Suppressor macrophage treated with lipopolysaccharide for 4 hours (primary cell): ENCODE results near the gene GUCY2C.
A peak's percentile ranks its signal among the peaks of the same experiment; 100 is the strongest.

Source experiments
- DNase-seq: peaks from one replicate; pipeline ENCODE4 v3.0.0-alpha.2; 2020

GUCY2C gene

GRCh38 chr12:14618983-14619382 is 77.4 kb downstream of the GUCY2C start:
- DNase-seq: peak; percentile 8

GRCh38 chr12:14614704-14615121 is 81.7 kb downstream of the GUCY2C start:
- DNase-seq: peak; percentile 73

- peak; percentile 74 for DNase-seq
Observed at GRCh38 chr12:14613718-14614117, 82.7 kb downstream of the GUCY2C start.

GRCh38 chr12:14612898-14613445 is 83.4 kb downstream of the GUCY2C start:
- no peak for DNase-seq

GRCh38 chr12:14612250-14612649 is 84.1 kb downstream of the GUCY2C start:
- DNase-seq: no peak

- no peak for DNase-seq
Observed at GRCh38 chr12:14611640-14612203, 84.7 kb downstream of the GUCY2C start.

GRCh38 chr12:14607568-14607967 is 88.8 kb downstream of the GUCY2C start:
- peak; percentile 12 for DNase-seq

GRCh38 chr12:14605401-14605989 is 90.9 kb downstream of the GUCY2C start:
- DNase-seq: peak; percentile 9

- DNase-seq: no peak
Observed at GRCh38 chr12:14601692-14602478, 94.5 kb downstream of the GUCY2C start.

GRCh38 chr12:14597480-14597879 is 98.9 kb downstream of the GUCY2C start:
- DNase-seq: no peak

GRCh38 chr12:14591719-14592118 is 104.7 kb downstream of the GUCY2C start:
- DNase-seq: no peak

- DNase-seq: no peak
Observed at GRCh38 chr12:14589169-14590004, 107.0 kb downstream of the GUCY2C start.

- no peak for DNase-seq
Observed at GRCh38 chr12:14588571-14588970, 107.8 kb downstream of the GUCY2C start.

- no peak for DNase-seq
Observed at GRCh38 chr12:14578646-14579045, 117.8 kb downstream of the GUCY2C start.

GRCh38 chr12:14577344-14577743 is 119.1 kb downstream of the GUCY2C start:
- peak; percentile 23 for DNase-seq

- DNase-seq: no peak
Observed at GRCh38 chr12:14576896-14577295, 119.5 kb downstream of the GUCY2C start.

GRCh38 chr12:14575585-14575984 is 120.8 kb downstream of the GUCY2C start:
- DNase-seq: no peak

GRCh38 chr12:14573118-14573517 is 123.3 kb downstream of the GUCY2C start:
- DNase-seq: no peak

GRCh38 chr12:14572401-14572800 is 124.0 kb downstream of the GUCY2C start:
- DNase-seq: no peak

- DNase-seq: no peak
Observed at GRCh38 chr12:14571779-14572178, 124.6 kb downstream of the GUCY2C start.

GRCh38 chr12:14570231-14570630 is 126.2 kb downstream of the GUCY2C start:
- DNase-seq: no peak

- DNase-seq: peak; percentile 74
Observed at GRCh38 chr12:14567351-14568162, 128.8 kb downstream of the GUCY2C start, which contains the start of gene PLBD1. Gene PLBD1 (minus strand): TSS chr12:14567883. CDS start chr12:14567696, 187 bp downstream.
